Kidney (tissue), 14 donors: ENCODE results near the gene RAB3D. TPM values are rescaled to one million over a fixed set of nuclear protein-coding genes. Genes with fewer than 3 reads are reported as not detected.

Experiments used
- DNase-seq, 5 donors: peaks; one replicate each; pipeline ENCODE4 v3.0.0-alpha.2; 2013 to 2020
- FAIRE-seq: peaks from 2 replicates; lab custom pipeline; 2012; peaks lifted over from hg19 to GRCh38; lab: Jason Lieb, UNC
- H3K27ac ChIP-seq, 2 donors: one replicate each; pipeline ENCODE4 v1.7.0; 2013; ENCODE audit warnings: low read depth in 2 of 2, low read length in 2 of 2, inconsistent platforms in 1 of 2
- H3K27me3 ChIP-seq: one replicate; pipeline ENCODE4 v1.7.1; 2013; ENCODE audit warnings: low read length, inconsistent platforms; ENCODE audit not compliant: control insufficient read depth, insufficient read depth
- H3K36me3 ChIP-seq, 3 donors: one replicate each; pipeline versions ENCODE4 v1.7.0 to v1.7.1; 2013; ENCODE audit warnings: low read length in 3 of 3, control low read depth in 1 of 3, inconsistent platforms in 1 of 3; ENCODE audit not compliant: insufficient read depth in 3 of 3, control insufficient read depth in 2 of 3
- H3K4me1 ChIP-seq, 3 donors: one replicate each; pipeline versions ENCODE4 v1.7.0 to v1.7.1; 2013; ENCODE audit warnings: low read length in 3 of 3, inconsistent platforms in 1 of 3, low read depth in 1 of 3; ENCODE audit not compliant: control insufficient read depth in 2 of 3, insufficient read depth in 2 of 3
- H3K4me3 ChIP-seq, 3 donors: one replicate each; pipeline versions ENCODE4 v1.7.0 to v1.8.1; 2013; ENCODE audit warnings: low read length in 3 of 3, control low read depth in 1 of 3, inconsistent platforms in 1 of 3
- H3K9ac ChIP-seq, 3 donors: one replicate each; pipeline versions ENCODE4 v1.7.0 to v1.7.1; 2013; ENCODE audit warnings: low read length in 3 of 3, control low read depth in 1 of 3, inconsistent platforms in 1 of 3
- H3K9me3 ChIP-seq, 3 donors: one replicate each; pipeline versions ENCODE4 v1.7.0 to v1.7.1; 2013; ENCODE audit warnings: low read length in 3 of 3, control low read depth in 1 of 3, inconsistent platforms in 1 of 3; ENCODE audit not compliant: control insufficient read depth in 2 of 3, insufficient read depth in 1 of 3
- intact Hi-C: fragments of 100-400 bp; cut with DNase I; formaldehyde crosslinking; loops from one replicate; pipeline ENCODE4 v1.11.1; 2022
- polyA plus RNA-seq: library from polyadenylated mRNA; stranded (reverse); fragments of 350-450 nt; fragmentation: Illumina TruSeq; extraction: RNeasy Lipid Tissue Mini Kit (QIAGEN cat#74804); gene quantifications from one replicate; pipeline ENCODE4 v1.2.3, GENCODE V29; 2014; ENCODE audit warnings: low read depth, low replicate concordance; ENCODE audit not compliant: insufficient read depth
- total RNA-seq: library from RNA; stranded (reverse); fragmentation: NEBNext Ultra II Directional; extraction: Animal tissue kit (Norgen Biotek cat#: 25700); gene quantifications from one replicate; pipeline ENCODE4 v1.2.1, GENCODE V29; 2021
- TF ChIP-seq, protein P1 (sequence below): IDR thresholded peaks from 3 replicates; pipeline ENCODE4 v1.5.1; 2012; ENCODE audit warnings: mild to moderate bottlenecking, moderate library complexity, borderline replicate concordance; ENCODE audit not compliant: insufficient read depth; ENCODE audit errors: extremely low read depth
- donor health status: control.
- donor health status: control.
- donor health status: control.
- donor health status: control.
- donor health status: control.
- donor health status: DM: yes; HTN: yes; CAD: no.
- donor health status: Normal renal cell carcinoma (clear cell type).

Gene RAB3D
- total and polyA plus RNA-seq, 2 donors from 2014 or later = 8.3 to 80.4 TPM

DNA sequence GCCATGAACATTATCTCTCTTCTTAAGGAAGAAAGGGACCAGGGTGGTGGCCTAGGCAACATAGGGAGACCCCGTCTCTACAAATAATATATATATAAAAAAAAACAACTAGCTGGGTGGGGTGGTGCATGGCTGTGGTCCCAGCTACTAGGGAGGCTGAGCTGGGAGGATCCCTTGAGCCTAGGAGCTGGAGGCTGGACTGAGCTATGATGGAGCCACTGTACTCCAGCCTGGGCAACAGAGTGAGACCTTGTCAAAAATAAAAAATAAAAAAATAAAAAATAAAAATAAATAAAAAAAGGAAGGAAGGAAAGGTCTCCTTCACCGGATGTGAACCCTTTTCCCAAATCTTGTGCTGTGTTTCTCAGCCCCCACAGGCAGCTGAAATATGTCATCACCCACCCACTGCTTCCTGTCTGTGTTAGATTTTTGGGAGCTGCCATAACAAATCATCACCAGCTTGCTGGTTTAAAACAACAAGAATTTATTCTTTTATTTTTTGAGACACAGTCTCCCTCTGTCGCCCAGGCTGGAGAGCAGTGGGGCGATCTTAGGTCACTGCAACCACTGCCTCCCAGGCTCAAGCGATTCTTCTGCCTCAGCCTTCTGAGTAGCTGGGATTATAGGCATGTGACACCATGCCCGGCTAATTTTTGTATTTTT, 53.0 kb downstream of the RAB3D start:
- Histone ChIP-seq H3K4me3 (no peak overlapping the region), H3K27me3 (no peaks in the 10 kb centered on the region), H3K9me3 (no peaks in the 10 kb centered on the region), H3K36me3 (no peaks in the 10 kb centered on the region), H3K27ac (peak overlapping the region in 1 of 2 donors; percentile 60), H3K9ac (no peak overlapping the region), H3K4me1 (no peaks in the 10 kb centered on the region)
- TF ChIP-seq, protein P1, sequence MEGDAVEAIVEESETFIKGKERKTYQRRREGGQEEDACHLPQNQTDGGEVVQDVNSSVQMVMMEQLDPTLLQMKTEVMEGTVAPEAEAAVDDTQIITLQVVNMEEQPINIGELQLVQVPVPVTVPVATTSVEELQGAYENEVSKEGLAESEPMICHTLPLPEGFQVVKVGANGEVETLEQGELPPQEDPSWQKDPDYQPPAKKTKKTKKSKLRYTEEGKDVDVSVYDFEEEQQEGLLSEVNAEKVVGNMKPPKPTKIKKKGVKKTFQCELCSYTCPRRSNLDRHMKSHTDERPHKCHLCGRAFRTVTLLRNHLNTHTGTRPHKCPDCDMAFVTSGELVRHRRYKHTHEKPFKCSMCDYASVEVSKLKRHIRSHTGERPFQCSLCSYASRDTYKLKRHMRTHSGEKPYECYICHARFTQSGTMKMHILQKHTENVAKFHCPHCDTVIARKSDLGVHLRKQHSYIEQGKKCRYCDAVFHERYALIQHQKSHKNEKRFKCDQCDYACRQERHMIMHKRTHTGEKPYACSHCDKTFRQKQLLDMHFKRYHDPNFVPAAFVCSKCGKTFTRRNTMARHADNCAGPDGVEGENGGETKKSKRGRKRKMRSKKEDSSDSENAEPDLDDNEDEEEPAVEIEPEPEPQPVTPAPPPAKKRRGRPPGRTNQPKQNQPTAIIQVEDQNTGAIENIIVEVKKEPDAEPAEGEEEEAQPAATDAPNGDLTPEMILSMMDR = peak; percentile 30
- peak in 2 of 5 donors; percentile 19 to 82 for DNase-seq
- intact Hi-C loops = no loop called here
- no peak for FAIRE-seq

DNA sequence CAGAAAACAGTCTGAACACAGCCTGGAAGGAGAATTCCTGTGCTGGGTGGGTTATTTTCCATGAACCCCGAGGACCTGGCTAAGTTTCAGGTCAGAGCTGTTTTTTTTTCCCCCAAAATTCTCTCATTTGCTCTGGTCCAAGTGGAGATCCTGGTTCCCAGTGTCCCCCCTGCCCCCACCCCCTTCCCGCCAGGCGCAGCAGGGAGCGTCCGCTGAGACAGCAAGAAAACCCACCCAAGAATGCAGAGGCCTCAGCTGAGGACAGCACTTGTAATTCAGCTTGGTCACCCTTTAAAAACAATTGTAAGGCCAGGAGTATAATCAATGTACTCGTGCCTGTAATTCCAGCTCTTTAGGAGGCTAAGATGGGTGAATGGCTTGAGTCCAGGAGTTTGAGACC, 54.9 kb downstream of the RAB3D start:
- intact Hi-C loops = no loop called here
- FAIRE-seq = no peak
- no peak overlapping the region for H3K9ac ChIP-seq

DNA sequence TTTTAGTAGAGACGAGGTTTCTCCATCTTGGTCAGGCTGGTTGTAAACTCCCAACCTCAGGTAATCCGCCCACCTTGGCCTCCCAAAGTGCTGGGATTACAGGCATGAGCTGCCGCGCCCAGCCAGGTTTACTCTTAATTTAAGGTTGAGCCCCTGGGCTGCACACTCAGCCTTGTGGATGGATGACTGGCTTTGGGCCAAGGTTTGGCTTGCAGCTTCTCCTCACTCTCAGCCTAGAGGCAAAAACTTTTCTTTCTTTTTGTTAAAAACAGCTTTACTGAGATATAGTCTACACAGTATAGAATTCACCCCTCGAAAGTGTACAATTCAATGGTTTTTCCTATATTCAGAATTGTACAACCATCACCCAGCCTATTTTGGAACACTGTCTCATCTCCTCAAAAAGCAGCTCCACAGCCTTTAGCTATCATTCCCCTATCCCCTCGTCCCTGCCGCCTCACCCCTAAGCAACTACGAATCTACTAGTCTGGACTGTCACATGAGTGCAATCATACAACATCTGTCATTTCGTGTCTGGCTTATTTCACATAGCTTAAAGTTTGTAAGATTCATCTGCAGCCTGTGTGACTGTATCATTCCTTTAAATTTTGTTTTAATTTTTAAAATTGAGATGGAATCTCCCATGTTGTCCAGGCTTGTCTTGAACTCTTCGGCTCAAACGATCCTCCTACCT, 58.0 kb downstream of the RAB3D start:
- H3K9me3 ChIP-seq = no peaks in the 10 kb centered on the region
- DNase-seq (peak in 1 of 5 donors; percentile 30), FAIRE-seq (no peak)
- TF ChIP-seq, protein P1 = no peak
- no peak overlapping the region for H3K9ac ChIP-seq
- H3K36me3 ChIP-seq = no peaks in the 10 kb centered on the region
- no peaks in the 10 kb centered on the region for H3K4me1 ChIP-seq
- intact Hi-C loops = no loop called here
- no peak overlapping the region for H3K4me3 ChIP-seq
- H3K27me3 ChIP-seq = no peaks in the 10 kb centered on the region
- no peak overlapping the region for H3K27ac ChIP-seq

More for the DNA sequence above, 54.9 kb downstream of the RAB3D start:
- peak in 2 of 5 donors; percentile 17 to 36 for DNase-seq
- TF ChIP-seq, protein P1 = no peak
- no peaks in the 10 kb centered on the region for H3K4me1 ChIP-seq
- H3K27me3 ChIP-seq = no peaks in the 10 kb centered on the region
- H3K4me3 ChIP-seq = no peak overlapping the region
- no peak overlapping the region for H3K27ac ChIP-seq
- H3K36me3 ChIP-seq = no peaks in the 10 kb centered on the region
- H3K9me3 ChIP-seq = no peaks in the 10 kb centered on the region
